Endothelial cell of umbilical vein (primary cell): ENCODE data around the gene CCNF. TPM values are rescaled to one million over a fixed set of nuclear protein-coding genes. Genes with fewer than 3 reads are reported as not detected.

ENCODE experiments used
- BruUV-seq: library from RNA; stranded (reverse); fragments of 400-500 nt; replicated peaks from 2 replicates; lab custom pipeline; 2021; lab: Mats Ljungman, UMichigan
- CTCF ChIA-PET: fragments of 300-600, 350-600 bp; sonication (Branson Sonifier 250); formaldehyde crosslinking; loops from one replicate; lab custom pipeline; 2021; ENCODE audit warnings: antibody characterized with exemption, inconsistent platforms; lab: Charles Lee
- POLR2A ChIA-PET: fragments of 300-600, 350-600 bp; sonication (Branson Sonifier 250); formaldehyde crosslinking; loops from one replicate; lab custom pipeline; 2021; ENCODE audit warnings: antibody characterized with exemption, inconsistent platforms; lab: Charles Lee
- DNase-seq: peaks from one replicate; pipeline ENCODE4 v3.0.0-alpha.2; 2011; ENCODE audit warnings: low read depth, low spot score
- FAIRE-seq: peaks from 2 replicates; lab custom pipeline; 2011; peaks lifted over from hg19 to GRCh38; lab: Jason Lieb, UNC
- H2AFZ ChIP-seq: 2 replicates; pipeline ENCODE4 v1.6.0; 2012; ENCODE audit warnings: low read depth, low read length, control low read depth, inconsistent platforms
- H3K27ac ChIP-seq: 2 replicates; pipeline ENCODE4 v1.5.1; 2011; ENCODE audit warnings: low read depth, mild to moderate bottlenecking, control low read depth, low read length, moderate library complexity; ENCODE audit not compliant: insufficient read depth
- H3K27me3 ChIP-seq, 2 experiments: 2 replicates each; pipeline versions ENCODE4 v1.6.0 to v1.6.1; 2011; ENCODE audit warnings: low read length in 2 of 2, mixed read lengths in 1 of 2; ENCODE audit not compliant: control insufficient read depth in 2 of 2, insufficient read depth in 2 of 2
- H3K36me3 ChIP-seq, 2 experiments: 2 replicates in 1 of 2; 3 replicates in 1 of 2; pipeline ENCODE4 v1.5.1; 2011; ENCODE audit warnings: low read length in 2 of 2, mild to moderate bottlenecking in 1 of 2, moderate library complexity in 1 of 2; ENCODE audit not compliant: control insufficient read depth in 2 of 2, insufficient read depth in 2 of 2; ENCODE audit errors: extremely low read depth in 1 of 2
- H3K4me1 ChIP-seq: 3 replicates; pipeline ENCODE4 v1.5.1; 2011; ENCODE audit warnings: mild to moderate bottlenecking, low read length; ENCODE audit not compliant: control insufficient read depth, insufficient read depth; ENCODE audit errors: extremely low read depth
- H3K4me2 ChIP-seq: 2 replicates; pipeline ENCODE4 v1.6.1; 2011; ENCODE audit warnings: low read length, control low read depth, mixed read lengths; ENCODE audit not compliant: insufficient read depth
- H3K4me3 ChIP-seq, 3 experiments: fragments of 200-600 bp in 1 of 3; sonication (generic), shearing (Covaris generic) in 1 of 3; replicated peaks in 1 of 3; 2 replicates each; pipeline ENCODE4 v1.5.1; 2011 to 2016; ENCODE audit warnings: control low read depth in 3 of 3, low read length in 3 of 3, mild to moderate bottlenecking in 2 of 3, inconsistent platforms in 1 of 3, low read depth in 1 of 3, moderate library complexity in 1 of 3; ENCODE audit not compliant: insufficient read depth in 1 of 3
- H3K79me2 ChIP-seq: 2 replicates; pipeline ENCODE4 v1.6.0; 2012; ENCODE audit warnings: low read length, inconsistent platforms; ENCODE audit not compliant: control insufficient read depth, insufficient read depth
- H3K9ac ChIP-seq: replicated peaks from 2 replicates; pipeline ENCODE3; 2011; ENCODE audit warnings: low read length, control low read depth; ENCODE audit not compliant: insufficient read depth; ENCODE audit errors: extremely low read depth
- H3K9me1 ChIP-seq: replicated peaks from 3 replicates; pipeline ENCODE4 v1.6.0; 2011; ENCODE audit warnings: mild to moderate bottlenecking, low read length; ENCODE audit not compliant: control insufficient read depth, insufficient read depth; ENCODE audit errors: extremely low read depth
- H3K9me3 ChIP-seq: replicated peaks from 2 replicates; pipeline ENCODE4 v1.5.1; 2012; ENCODE audit warnings: low read length, inconsistent platforms; ENCODE audit not compliant: control insufficient read depth, insufficient read depth
- H4K20me1 ChIP-seq: replicated peaks from 2 replicates; pipeline ENCODE3; 2011; ENCODE audit warnings: mild to moderate bottlenecking, low read length; ENCODE audit not compliant: control insufficient read depth, insufficient read depth; ENCODE audit errors: extremely low read depth
- CTCF ChIP-seq, 2 donors: IDR thresholded peaks; 1 replicate in 1 of 2; 2 replicates in 1 of 2; pipeline ENCODE4 v1.5.1; 2011; ENCODE audit warnings: low read length in 2 of 2, mild to moderate bottlenecking in 2 of 2, moderate library complexity in 2 of 2, control low read depth in 1 of 2, inconsistent platforms in 1 of 2, low read depth in 1 of 2; ENCODE audit not compliant: insufficient read depth in 1 of 2; ENCODE audit errors: extremely low read depth in 1 of 2
- EZH2 ChIP-seq: IDR thresholded peaks from 2 replicates; pipeline ENCODE4 v1.6.1; 2012; ENCODE audit warnings: borderline replicate concordance, low read depth, mild to moderate bottlenecking, moderate library complexity, low read length, inconsistent platforms; ENCODE audit not compliant: severe bottlenecking
- FOS ChIP-seq: IDR thresholded peaks from 2 replicates; pipeline ENCODE4 v1.6.1; 2011; ENCODE audit warnings: mild to moderate bottlenecking, low read length, moderate library complexity, borderline replicate concordance; ENCODE audit not compliant: insufficient read depth
- GATA2 ChIP-seq: IDR thresholded peaks from 2 replicates; pipeline ENCODE4 v1.7.0; 2011; ENCODE audit warnings: low read depth, mild to moderate bottlenecking, moderate library complexity, mixed read lengths, low read length; ENCODE audit not compliant: insufficient read length, insufficient read depth
- JUN ChIP-seq: IDR thresholded peaks from 2 replicates; pipeline ENCODE4 v1.6.1; 2011; ENCODE audit warnings: borderline replicate concordance, low read depth; ENCODE audit not compliant: insufficient read length, insufficient read depth
- MYC ChIP-seq: IDR thresholded peaks from one replicate; pipeline ENCODE4 v1.6.1; 2011; ENCODE audit warnings: mild to moderate bottlenecking, low read depth, low read length
- POLR2A ChIP-seq: IDR thresholded peaks from 2 replicates; pipeline ENCODE4 v1.6.1; 2012; ENCODE audit warnings: low read depth, mild to moderate bottlenecking, control low read depth, low read length
- POLR2AphosphoS5 ChIP-seq: IDR thresholded peaks from 2 replicates; pipeline ENCODE4 v1.6.1; 2012; ENCODE audit warnings: low read depth, mild to moderate bottlenecking, control low read depth, low read length, moderate library complexity; ENCODE audit not compliant: insufficient read depth
- dilution Hi-C: fragments of 300-500 bp; cut with MboI; formaldehyde crosslinking; loops from one replicate; pipeline ENCODE4 v1.15.0; 2019; ENCODE audit warnings: low sequenced_read_pairs; ENCODE audit not compliant: extremely low pct_ligation_motif_present
- intact Hi-C: fragments of 100-400 bp; cut with micrococcal nuclease; formaldehyde crosslinking; loops from one replicate; pipeline ENCODE4 v1.10.0; 2022
- polyA plus RNA-seq, 4 experiments: library from polyadenylated mRNA; depleted of rRNA in 3 of 4; stranded (reverse) in 3 of 4; unstranded in 1 of 4; fragments of >200 nt; gene quantifications; 2 replicates each; pipeline versions ENCODE4 v1.2.1 to v1.2.3, GENCODE V29; 2011 to 2012; ENCODE audit warnings: missing spikeins in 1 of 4
- total RNA-seq: library from RNA; stranded (reverse); gene quantifications from 2 replicates; pipeline ENCODE4 v1.2.3, GENCODE V29; 2021
- TF ChIP-seq, protein P1 (sequence below): IDR thresholded peaks from 2 replicates; pipeline ENCODE4 v1.6.1; 2011; ENCODE audit not compliant: insufficient read depth, insufficient read length

Gene CCNF
- total and polyA plus RNA-seq, 2 donors (not counting 3 experiments of a cell fraction or from before 2014, with no cell fraction given), result 13.9 to 48.9 TPM

DNA sequence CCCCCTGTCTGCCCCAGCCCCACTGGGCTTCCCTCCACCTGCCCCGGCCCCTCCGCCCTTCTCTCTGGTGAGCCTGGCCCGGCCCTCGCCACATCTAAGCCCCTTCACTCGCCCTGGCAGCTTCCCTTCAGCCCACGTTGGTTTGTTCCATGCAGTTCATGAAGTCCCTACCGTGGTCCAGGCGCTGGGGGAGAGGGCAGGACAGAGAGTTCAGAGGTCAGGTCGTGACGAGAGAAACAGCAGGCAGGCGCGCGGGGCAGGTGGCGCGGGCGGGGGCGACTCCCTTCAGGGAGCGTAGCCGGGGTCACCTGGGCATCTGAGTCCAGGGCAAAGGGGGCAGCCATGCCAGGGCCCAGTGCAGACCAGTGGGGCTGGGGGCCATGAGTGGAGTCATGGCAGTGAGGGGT lies 21.7 kb downstream of the CCNF start:
- Histone ChIP-seq H3K36me3 (peaks cover 21 to 39% of the 10 kb centered on the region in 2 experiments), H3K9me3 (no peaks in the 10 kb centered on the region), H3K9ac (no peak overlapping the region), H3K27ac (no peak overlapping the region), H3K4me2 (no peak overlapping the region), H3K4me3 (no peak overlapping the region), H2AFZ (no peak overlapping the region), H3K79me2 (peaks cover 1% of the 10 kb centered on the region), H3K4me1 (no peaks in the 10 kb centered on the region), H3K27me3 (no peaks in the 10 kb centered on the region), H4K20me1 (no peaks in the 10 kb centered on the region), H3K9me1 (no peaks in the 10 kb centered on the region)
- TF ChIP-seq POLR2AphosphoS5 (no peak), GATA2 (no peak), POLR2A (no peak), FOS (no peak), MYC (no peak), CTCF (IDR thresholded peaks at IDR 0.05; ENCODE audit: extremely low read depth in 1 of 2, insufficient read depth in 1 of 2, low read depth in 1 of 2, low read length in 2 of 2) (no peak), EZH2 (no peak), JUN (no peak)
- TF ChIP-seq, protein P1, sequence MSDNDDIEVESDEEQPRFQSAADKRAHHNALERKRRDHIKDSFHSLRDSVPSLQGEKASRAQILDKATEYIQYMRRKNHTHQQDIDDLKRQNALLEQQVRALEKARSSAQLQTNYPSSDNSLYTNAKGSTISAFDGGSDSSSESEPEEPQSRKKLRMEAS, result no peak
- POLR2A ChIA-PET, result no interaction called here
- intact Hi-C loops, result no loop called here
- dilution Hi-C loops, result no loop called here
- CTCF ChIA-PET, result interaction anchor here (1.7 kb wide), 1 partner anchor 50 kb away, joined by 6 read pairs; no protein-coding TSS in a partner anchor
- DNase-seq (no peak), FAIRE-seq (no peak)
- BruUV-seq, result no TSS peak
